Aorta (tissue), 5 donors: ENCODE data around the gene CIAO3. TPM values are rescaled to one million over a fixed set of nuclear protein-coding genes. Genes with fewer than 3 reads are reported as not detected.

Experiments used
- ATAC-seq: fragments of 200-7000 bp; cut with Tn5 transposase; one replicate; pipeline ENCODE4 v1.9.1; 2022; ENCODE audit warnings: moderate library complexity; ENCODE audit not compliant: low FRiP score
- DNase-seq, 2 donors: peaks; one replicate each; pipeline ENCODE4 v3.0.0-alpha.2; 2020
- H3K27ac ChIP-seq, 2 donors: one replicate each; pipeline ENCODE4 v1.5.1; 2013; ENCODE audit warnings: low read length in 2 of 2, mild to moderate bottlenecking in 2 of 2, moderate library complexity in 2 of 2, control low read depth in 1 of 2, inconsistent platforms in 1 of 2, low read depth in 1 of 2
- H3K27me3 ChIP-seq, 2 donors: one replicate each; pipeline ENCODE4 v1.6.1; 2013; ENCODE audit warnings: control low read depth in 1 of 2, low read length in 1 of 2, mild to moderate bottlenecking in 1 of 2, moderate library complexity in 1 of 2; ENCODE audit not compliant: insufficient read depth in 2 of 2, control insufficient read depth in 1 of 2
- H3K36me3 ChIP-seq, 2 donors: one replicate each; pipeline ENCODE4 v1.6.1; 2013; ENCODE audit warnings: control low read depth in 1 of 2, low read length in 1 of 2, mild to moderate bottlenecking in 1 of 2; ENCODE audit not compliant: insufficient read depth in 2 of 2, control insufficient read depth in 1 of 2
- H3K4me1 ChIP-seq, 2 donors: one replicate each; pipeline ENCODE4 v1.6.1; 2013; ENCODE audit warnings: low read length in 2 of 2, control low read depth in 1 of 2, mild to moderate bottlenecking in 1 of 2, moderate library complexity in 1 of 2; ENCODE audit not compliant: insufficient read depth in 2 of 2, control insufficient read depth in 1 of 2
- H3K4me3 ChIP-seq, 2 donors: one replicate each; pipeline ENCODE4 v1.5.1; 2013; ENCODE audit warnings: low read length in 2 of 2, control low read depth in 1 of 2, mild to moderate bottlenecking in 1 of 2
- H3K9me3 ChIP-seq: one replicate; pipeline ENCODE4 v1.6.1; 2013; ENCODE audit warnings: mild to moderate bottlenecking, low read length; ENCODE audit not compliant: control insufficient read depth
- WGBS, 2 donors: extraction: QIAGEN DNeasy Blood & Tissue Kit; methylation state at CpG; one replicate each; pipeline ENCODE4 v1.1.7; 2013; 5-methylcytosine and 5-hydroxymethylcytosine counted together
- intact Hi-C, 2 donors: fragments of 100-400 bp; cut with DNase I; formaldehyde crosslinking; loops; one replicate each; pipeline versions ENCODE4 v1.14.2 to v1.15.0; 2022
- long read RNA-seq, 2 donors: library from polyadenylated mRNA; unstranded; transcript quantifications; one replicate each; pipeline ENCODE4 v2.0.0, GENCODE V29; 2020 to 2021
- polyA plus RNA-seq, 2 donors: library from polyadenylated mRNA; stranded (reverse); fragments of 200-250 nt; gene quantifications; one replicate each; pipeline ENCODE4 v1.2.3, GENCODE V29; 2013
- total RNA-seq, 2 donors: library from RNA; stranded (reverse); fragmentation: NEBNext Ultra II Directional; extraction: Animal tissue kit (Norgen Biotek cat#: 25700); gene quantifications; one replicate each; pipeline ENCODE4 v1.2.1, GENCODE V29; 2021
- donor health status: healthy with polysubstance abuse.
- donor health status: Bipolar disorder and iron deficiency.
- donor health status: DM: no; HTN: no; CAD: no.
- donor health status: DM: no; HTN: no; CAD: no.
- donor health status: DM: yes; HTN: yes; CAD: no.

Gene CIAO3
- total RNA-seq (10 to 100 TPM; 21.8 to 22.4 TPM), polyA plus RNA-seq (10 to 100 TPM; 12.4 to 35.9 TPM)
- long read RNA-seq, donor 1, transcript CIAO3-201 (11 exons, 2,112 nt): major isoform, 57 of 81 reads
- long read RNA-seq, donor 1, partial matches to known transcripts: 11 of 81 reads
- long read RNA-seq, donor 1, other reads (novel, unspliced or antisense): 6 of 81 reads
- long read RNA-seq, donor 2, transcript CIAO3-201 (11 exons, 2,112 nt): major isoform, 8 of 11 reads
- long read RNA-seq, donor 2, partial matches to known transcripts: 0 of 11 reads
- long read RNA-seq, donor 2, other reads (novel, unspliced or antisense): 3 of 11 reads

DNA sequence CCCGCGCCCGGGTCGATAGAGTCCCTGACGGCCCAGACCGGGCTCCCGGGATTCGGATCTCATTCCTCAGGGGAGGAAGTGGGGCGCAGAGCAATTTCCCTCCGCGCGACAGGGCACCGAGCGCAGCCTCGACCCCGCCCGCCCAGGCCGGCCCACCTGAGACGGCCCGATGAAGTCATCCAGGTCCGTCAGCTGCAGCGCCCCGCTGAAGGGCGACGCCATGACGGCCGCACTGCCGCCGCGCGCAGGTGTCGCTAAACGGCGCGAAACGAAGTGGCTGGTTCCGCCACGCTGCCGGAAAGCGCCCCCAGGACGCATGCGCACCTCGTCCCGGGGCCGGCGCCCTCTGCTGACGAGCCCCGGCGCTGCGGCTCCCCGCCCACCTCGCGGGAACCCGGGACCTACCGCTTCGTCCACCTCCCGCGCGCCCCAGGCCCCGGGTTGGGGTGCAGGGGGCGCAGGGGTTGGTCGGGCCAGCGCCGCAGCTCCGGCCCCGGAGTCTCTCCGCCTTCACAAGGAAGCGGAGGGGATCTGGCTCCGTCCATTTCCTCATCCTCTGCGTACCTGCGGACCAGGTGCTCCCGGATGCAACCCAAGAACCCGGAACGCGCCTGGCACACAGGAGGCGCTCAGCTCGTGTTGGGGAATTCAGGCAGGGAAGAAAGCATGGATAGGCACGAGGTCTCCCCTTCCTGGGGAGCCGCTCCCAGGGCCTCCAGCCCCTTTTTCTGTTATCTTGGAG lies at the start of gene CIAO3:
Gene CIAO3, minus strand, starts transcription at position 234 of the 742 bp plus-strand sequence. Its CDS starts 12 bp downstream, at position 222.
- H3K36me3 ChIP-seq: no peaks in the 10 kb centered on the region
- no peaks in the 10 kb centered on the region for H3K27me3 ChIP-seq
- H3K27ac ChIP-seq: no peak within 1 kb of the TSS
- peak within 1 kb of the TSS; percentile 71 to 92 for H3K4me3 ChIP-seq
- intact Hi-C loops: loop anchor here in 1 of 2 donors (2.0 kb wide), 1 partner anchor 20 kb away; the partner anchor contains the start of gene ANTKMT
- H3K4me1 ChIP-seq: no peaks in the 10 kb centered on the region
- DNase-seq: peak; percentile 92 to 96
- 0 to 1% methylated on average over 66 to 79 of the region's 79 CpGs for WGBS, 2 donors
- ATAC-seq: peak; percentile 97
- H3K9me3 ChIP-seq: no peaks in the 10 kb centered on the region

DNA sequence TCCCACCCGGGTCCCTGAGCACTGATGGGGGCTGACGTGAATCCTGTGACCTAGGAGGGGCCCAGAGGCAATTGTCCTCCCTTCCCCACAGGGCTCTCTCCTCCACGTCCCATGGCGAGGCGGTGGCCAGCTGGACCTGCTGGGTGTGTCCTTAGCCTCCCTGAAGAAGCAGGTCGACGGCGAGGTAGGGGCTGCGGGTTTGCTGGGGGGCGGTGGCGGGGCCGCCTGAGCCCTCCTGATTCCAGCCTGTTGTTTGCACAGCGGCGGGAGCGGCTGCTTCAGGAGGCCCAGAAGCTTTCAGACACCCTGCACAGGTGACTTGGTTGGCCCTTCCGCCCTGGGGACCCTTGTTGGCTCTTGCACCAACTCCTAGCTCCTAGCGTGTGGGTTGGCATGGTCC lies 49.3 kb upstream of the CIAO3 start:
- Histone ChIP-seq H3K27me3 (no peaks in the 10 kb centered on the region), H3K36me3 (no peaks in the 10 kb centered on the region), H3K4me1 (no peaks in the 10 kb centered on the region), H3K4me3 (no peak overlapping the region), H3K27ac (no peak overlapping the region), H3K9me3 (no peaks in the 10 kb centered on the region)
- WGBS, 2 donors: 94% methylated on average over 17 of the region's 17 CpGs
- intact Hi-C loops: no loop called here
- DNase-seq (no peak), ATAC-seq (no peak)

GRCh38 chr16:789191-789850 lies 48.5 kb upstream of the CIAO3 start:
- intact Hi-C loops: loop anchor here in 1 of 2 donors (5.0 kb wide), 1 partner anchor 77 kb away; no protein-coding TSS in a partner anchor
- Histone ChIP-seq H3K27ac (no peak overlapping the region), H3K27me3 (no peaks in the 10 kb centered on the region), H3K4me3 (no peak overlapping the region), H3K9me3 (no peaks in the 10 kb centered on the region), H3K4me1 (no peaks in the 10 kb centered on the region), H3K36me3 (no peaks in the 10 kb centered on the region)
- WGBS, 2 donors: 70 to 73% methylated on average over 24 to 33 of the region's 33 CpGs
- DNase-seq: no peak
- no peak for ATAC-seq

GRCh38 chr16:788399-789126 lies 47.8 kb upstream of the CIAO3 start, which contains the start of gene CHTF18:
Gene CHTF18 (plus strand): TSS chr16:788620. CDS start chr16:788685, 65 bp downstream.
- DNase-seq (peak; percentile 94 to 97), ATAC-seq (peak; percentile 93)
- no peaks in the 10 kb centered on the region for H3K9me3 ChIP-seq
- no peaks in the 10 kb centered on the region for H3K27me3 ChIP-seq
- H3K36me3 ChIP-seq: no peaks in the 10 kb centered on the region
- H3K4me3 ChIP-seq: peak within 1 kb of the TSS; percentile 46 to 70
- intact Hi-C loops: loop anchor here in 1 of 2 donors (5.0 kb wide), 1 partner anchor 76 kb away; no protein-coding TSS in a partner anchor
- no peak within 1 kb of the TSS for H3K27ac ChIP-seq
- WGBS, 2 donors: 0 to 1% methylated on average over 42 to 97 of the region's 97 CpGs
- H3K4me1 ChIP-seq: no peaks in the 10 kb centered on the region

GRCh38 chr16:787978-788398 lies 47.2 kb upstream of the CIAO3 start, which contains the start of gene RPUSD1:
Gene RPUSD1 (minus strand): TSS chr16:788381. CDS start chr16:787737, 644 bp downstream.
- no peak within 1 kb of the TSS for H3K27ac ChIP-seq
- no peak for ATAC-seq
- DNase-seq: no peak
- no peaks in the 10 kb centered on the region for H3K4me1 ChIP-seq
- H3K9me3 ChIP-seq: no peaks in the 10 kb centered on the region
- WGBS, 2 donors: 1 to 2% methylated on average over 10 to 45 of the region's 45 CpGs
- intact Hi-C loops: loop anchor here in 1 of 2 donors (5.0 kb wide), 1 partner anchor 76 kb away; no protein-coding TSS in a partner anchor
- H3K27me3 ChIP-seq: no peaks in the 10 kb centered on the region
- H3K4me3 ChIP-seq: peak within 1 kb of the TSS; percentile 46 to 70
- no peaks in the 10 kb centered on the region for H3K36me3 ChIP-seq

DNA sequence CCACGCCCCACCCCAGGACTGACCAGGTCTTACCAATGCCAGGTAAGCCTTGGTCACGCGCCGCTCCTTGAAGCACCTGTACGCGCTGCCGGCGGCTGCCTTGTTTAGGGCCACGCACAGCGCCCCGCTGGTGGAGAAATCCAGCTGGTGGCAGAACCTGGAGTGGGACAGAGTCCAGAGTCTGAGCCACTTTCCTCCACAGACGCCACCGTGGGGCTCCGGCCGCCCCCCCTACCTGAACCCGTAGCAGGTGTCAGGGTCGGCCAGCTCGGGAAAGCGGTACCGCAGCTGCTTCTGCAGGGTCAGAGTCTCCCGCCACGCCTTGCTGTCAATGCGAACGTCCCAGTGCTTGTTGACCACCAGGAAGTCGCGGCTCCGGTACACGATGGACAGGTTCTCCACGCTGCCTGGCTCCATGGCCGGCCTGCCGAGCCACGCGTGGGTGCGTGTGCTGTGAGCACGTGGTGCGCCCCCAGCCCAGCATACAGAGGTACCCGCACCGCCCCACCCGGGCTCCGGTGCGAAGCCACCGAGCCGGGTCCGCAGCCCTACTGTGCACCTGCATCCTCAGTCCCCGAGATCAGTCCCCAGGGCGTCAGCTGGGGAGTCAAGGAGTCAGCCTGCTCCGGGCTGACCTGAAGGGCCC lies 46.6 kb upstream of the CIAO3 start:
- H3K27me3 ChIP-seq: no peaks in the 10 kb centered on the region
- WGBS, 2 donors: 42% methylated on average over 45 to 47 of the region's 47 CpGs
- DNase-seq: no peak
- no peak overlapping the region for H3K27ac ChIP-seq
- no peaks in the 10 kb centered on the region for H3K9me3 ChIP-seq
- peak overlapping the region; percentile 46 to 70 for H3K4me3 ChIP-seq
- H3K36me3 ChIP-seq: no peaks in the 10 kb centered on the region
- H3K4me1 ChIP-seq: no peaks in the 10 kb centered on the region
- ATAC-seq: no peak
- intact Hi-C loops: loop anchor here in 1 of 2 donors (5.0 kb wide), 1 partner anchor 75 kb away; no protein-coding TSS in a partner anchor

DNA sequence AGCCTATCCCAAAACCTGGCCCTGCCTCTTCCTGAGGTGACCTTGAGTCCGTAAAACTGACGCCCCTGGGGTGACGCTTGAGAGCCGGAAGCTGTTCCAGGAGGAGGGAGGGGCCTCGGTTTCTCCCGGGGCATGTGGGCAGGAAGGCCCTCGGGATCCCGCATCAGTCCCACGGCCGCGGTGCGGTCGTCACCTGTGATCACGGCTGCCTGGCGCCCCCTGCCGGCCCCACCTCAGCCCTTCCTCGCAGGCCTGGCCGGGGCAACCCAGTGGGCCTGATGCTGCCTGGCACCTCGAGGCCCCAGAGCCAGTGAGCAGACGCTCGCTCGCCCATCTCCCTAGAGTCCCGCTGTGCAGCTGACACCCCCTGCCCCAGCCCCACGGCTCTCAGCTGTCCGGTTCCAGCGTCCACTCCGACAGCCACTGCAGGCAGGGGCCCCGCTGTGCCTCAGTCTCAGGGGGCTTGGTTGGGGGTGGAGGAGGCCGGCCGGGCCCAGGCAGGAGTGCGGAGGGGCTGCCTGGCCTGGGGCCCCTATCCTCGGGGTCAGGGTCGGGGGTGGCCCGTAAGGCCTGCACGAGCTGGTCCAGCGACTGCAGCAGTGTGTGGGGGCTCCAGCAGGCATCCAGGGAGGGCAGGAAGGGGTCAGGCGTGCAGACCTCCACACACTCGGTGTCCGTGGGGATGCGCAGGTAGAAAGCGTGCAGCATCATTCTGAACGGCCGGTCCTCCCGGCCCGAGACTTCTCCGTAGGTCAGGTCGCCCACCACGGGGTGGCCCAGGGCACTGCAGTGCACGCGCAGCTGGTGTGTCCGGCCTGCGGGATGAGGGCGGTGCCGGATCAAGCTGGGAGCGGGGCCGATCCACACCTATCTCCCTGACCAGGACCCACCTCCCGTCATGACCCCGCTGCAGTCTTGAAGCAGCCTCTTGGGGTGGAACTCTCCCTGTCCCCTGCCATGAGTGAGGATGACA lies 45.1 kb upstream of the CIAO3 start:
- intact Hi-C loops: loop anchor here (1.0 to 5.0 kb wide), 2 partner anchors 74 to 75 kb away; no protein-coding TSS in a partner anchor
- Histone ChIP-seq H3K4me3 (no peak overlapping the region), H3K27me3 (no peaks in the 10 kb centered on the region), H3K36me3 (no peaks in the 10 kb centered on the region), H3K27ac (no peak overlapping the region), H3K9me3 (no peaks in the 10 kb centered on the region), H3K4me1 (no peaks in the 10 kb centered on the region)
- peak; percentile 75 to 91 for DNase-seq
- 65 to 68% methylated on average over 57 to 58 of the region's 58 CpGs for WGBS, 2 donors
- ATAC-seq: no peak
